Measurements from ENCODE around the gene IVD.

The IVD gene

DNA sequence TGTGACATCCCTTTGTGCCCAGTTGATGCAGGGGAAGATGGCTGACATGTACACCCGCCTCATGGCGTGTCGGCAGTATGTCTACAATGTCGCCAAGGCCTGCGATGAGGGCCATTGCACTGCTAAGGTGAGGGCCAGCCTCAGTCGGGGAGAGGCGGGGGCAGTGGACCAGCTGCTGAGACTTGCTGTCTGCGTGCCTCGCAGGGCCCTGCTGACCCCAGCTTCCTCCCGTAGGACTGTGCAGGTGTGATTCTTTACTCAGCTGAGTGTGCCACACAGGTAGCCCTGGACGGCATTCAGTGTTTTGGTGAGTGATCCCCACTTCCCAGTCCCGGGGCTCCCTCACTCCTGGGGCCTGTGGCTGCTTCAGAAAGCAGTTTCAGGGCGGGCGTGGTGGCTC is 10.5 kb downstream of the IVD start:
- POLR2A ChIA-PET = no interaction called here
- CTCF ChIA-PET = interaction anchor here (1.9 kb wide), 1 partner anchor 10 kb away, joined by 6 read pairs; the partner anchor contains the start of gene IVD
- TF ChIP-seq, protein P1, sequence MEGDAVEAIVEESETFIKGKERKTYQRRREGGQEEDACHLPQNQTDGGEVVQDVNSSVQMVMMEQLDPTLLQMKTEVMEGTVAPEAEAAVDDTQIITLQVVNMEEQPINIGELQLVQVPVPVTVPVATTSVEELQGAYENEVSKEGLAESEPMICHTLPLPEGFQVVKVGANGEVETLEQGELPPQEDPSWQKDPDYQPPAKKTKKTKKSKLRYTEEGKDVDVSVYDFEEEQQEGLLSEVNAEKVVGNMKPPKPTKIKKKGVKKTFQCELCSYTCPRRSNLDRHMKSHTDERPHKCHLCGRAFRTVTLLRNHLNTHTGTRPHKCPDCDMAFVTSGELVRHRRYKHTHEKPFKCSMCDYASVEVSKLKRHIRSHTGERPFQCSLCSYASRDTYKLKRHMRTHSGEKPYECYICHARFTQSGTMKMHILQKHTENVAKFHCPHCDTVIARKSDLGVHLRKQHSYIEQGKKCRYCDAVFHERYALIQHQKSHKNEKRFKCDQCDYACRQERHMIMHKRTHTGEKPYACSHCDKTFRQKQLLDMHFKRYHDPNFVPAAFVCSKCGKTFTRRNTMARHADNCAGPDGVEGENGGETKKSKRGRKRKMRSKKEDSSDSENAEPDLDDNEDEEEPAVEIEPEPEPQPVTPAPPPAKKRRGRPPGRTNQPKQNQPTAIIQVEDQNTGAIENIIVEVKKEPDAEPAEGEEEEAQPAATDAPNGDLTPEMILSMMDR (IDR thresholded peaks at IDR 0.05; ENCODE audit: insufficient read depth, low read length, missing control alignments) = no peak
- DNase-seq (ENCODE audit: low read depth, low spot score) = no peak
- H3K4me3 ChIP-seq (ENCODE audit: low read depth, low read length) = no peak overlapping the region

DNA sequence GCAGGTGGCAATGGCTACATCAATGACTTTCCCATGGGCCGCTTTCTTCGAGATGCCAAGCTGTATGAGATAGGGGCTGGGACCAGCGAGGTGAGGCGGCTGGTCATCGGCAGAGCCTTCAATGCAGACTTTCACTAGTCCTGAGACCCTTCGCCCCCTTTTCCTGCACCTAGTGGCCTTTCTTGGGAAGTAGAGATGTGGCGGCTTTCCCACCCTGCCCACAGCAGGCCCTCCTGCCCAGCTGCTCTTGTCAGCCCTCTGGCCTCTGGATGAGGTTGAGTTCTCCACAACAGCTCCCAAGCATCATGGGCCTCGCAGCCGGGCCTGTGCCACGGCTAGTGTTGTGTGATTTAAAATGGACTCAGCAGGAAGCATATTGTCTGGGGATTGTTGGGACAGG is 12.5 kb downstream of the IVD start:
- no peak for DNase-seq (ENCODE audit: low read depth, low spot score)
- TF ChIP-seq, protein P1 (IDR thresholded peaks at IDR 0.05; ENCODE audit: insufficient read depth, low read length, missing control alignments) = no peak
- ChIA-PET CTCF (interaction anchor here (1.0 to 8.2 kb wide), 6 partner anchors 74 to 139 kb away, joined by 3 to 115 read pairs (median 4); partner anchors contain the start of genes ANKRD63 and INAFM2), POLR2A (no interaction called here)
- no peak overlapping the region for H3K4me3 ChIP-seq (ENCODE audit: low read depth, low read length)

DNA sequence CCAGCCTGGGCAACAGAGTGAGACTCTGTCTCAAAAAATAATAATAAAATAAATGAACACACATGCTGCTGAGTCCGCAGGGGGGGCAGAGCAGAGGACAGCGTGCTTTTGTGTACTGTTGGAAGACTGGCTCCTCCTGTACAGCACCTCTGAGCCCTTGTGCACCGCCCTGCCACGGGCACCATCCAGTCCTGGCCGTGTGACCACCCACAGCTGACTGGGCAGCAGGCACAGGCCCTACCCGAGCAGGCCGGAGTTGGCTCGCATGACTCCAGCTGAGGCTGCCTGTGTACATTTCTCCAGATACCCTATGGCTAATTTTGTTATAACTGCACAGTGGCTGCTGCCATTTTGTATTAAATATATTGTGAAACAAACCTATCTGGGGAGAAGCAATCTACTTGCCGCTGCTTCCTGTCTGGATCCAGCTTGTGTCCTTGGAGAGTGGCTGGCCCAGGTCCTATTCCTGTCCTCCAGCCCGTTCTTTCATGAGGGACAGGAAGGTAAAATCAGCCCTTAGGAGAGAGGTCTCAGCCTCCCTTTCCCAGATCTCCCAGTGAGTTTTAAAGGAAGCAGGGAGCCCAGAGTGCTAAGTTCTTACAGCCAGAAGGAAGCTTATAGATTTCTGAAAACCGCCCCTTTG is 14.6 kb downstream of the IVD start:
- POLR2A ChIA-PET = interaction anchor here (1.4 kb wide), 1 partner anchor 14 kb away, joined by 4 read pairs; the partner anchor contains the start of gene IVD
- CTCF ChIA-PET = interaction anchor here (1.3 to 8.2 kb wide), 16 partner anchors 9 to 203 kb away, joined by 3 to 115 read pairs (median 20); partner anchors contain the start of genes ANKRD63, CCDC9B, INAFM2 and IVD
- H3K4me3 ChIP-seq (ENCODE audit: low read depth, low read length) = no peak overlapping the region
- TF ChIP-seq, protein P1 (IDR thresholded peaks at IDR 0.05; ENCODE audit: insufficient read depth, low read length, missing control alignments) = no peak
- DNase-seq (ENCODE audit: low read depth, low spot score) = no peak

DNA sequence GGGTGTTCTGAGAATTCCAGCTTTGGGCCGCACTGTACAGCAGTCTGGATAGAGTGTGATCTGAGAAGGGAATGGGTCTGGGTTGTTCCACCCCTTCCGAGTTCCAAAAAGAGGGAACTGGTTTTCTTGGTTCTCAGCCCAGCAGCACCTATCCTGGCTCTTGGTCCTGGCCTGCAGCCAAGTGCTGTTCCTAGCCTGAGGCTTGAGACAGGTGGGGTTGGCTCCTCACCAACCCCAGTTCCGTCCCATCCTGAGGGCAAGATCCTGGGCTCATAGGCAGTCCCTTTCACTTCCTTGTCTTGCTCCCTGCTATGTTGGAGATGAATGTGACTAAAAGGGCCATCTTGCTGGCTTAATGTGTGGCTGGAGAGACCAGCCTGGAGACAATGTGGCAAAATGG is 15.2 kb downstream of the IVD start:
- ChIA-PET POLR2A (no interaction called here), CTCF (interaction anchor here (1.1 to 8.2 kb wide), 20 partner anchors 8 to 203 kb away, joined by 3 to 115 read pairs (median 15); partner anchors contain the start of genes ANKRD63, CCDC9B, INAFM2 and IVD)
- DNase-seq (ENCODE audit: low read depth, low spot score) = no peak
- TF ChIP-seq, protein P1 (IDR thresholded peaks at IDR 0.05; ENCODE audit: insufficient read depth, low read length, missing control alignments) = no peak
- H3K4me3 ChIP-seq (ENCODE audit: low read depth, low read length) = no peak overlapping the region

DNA sequence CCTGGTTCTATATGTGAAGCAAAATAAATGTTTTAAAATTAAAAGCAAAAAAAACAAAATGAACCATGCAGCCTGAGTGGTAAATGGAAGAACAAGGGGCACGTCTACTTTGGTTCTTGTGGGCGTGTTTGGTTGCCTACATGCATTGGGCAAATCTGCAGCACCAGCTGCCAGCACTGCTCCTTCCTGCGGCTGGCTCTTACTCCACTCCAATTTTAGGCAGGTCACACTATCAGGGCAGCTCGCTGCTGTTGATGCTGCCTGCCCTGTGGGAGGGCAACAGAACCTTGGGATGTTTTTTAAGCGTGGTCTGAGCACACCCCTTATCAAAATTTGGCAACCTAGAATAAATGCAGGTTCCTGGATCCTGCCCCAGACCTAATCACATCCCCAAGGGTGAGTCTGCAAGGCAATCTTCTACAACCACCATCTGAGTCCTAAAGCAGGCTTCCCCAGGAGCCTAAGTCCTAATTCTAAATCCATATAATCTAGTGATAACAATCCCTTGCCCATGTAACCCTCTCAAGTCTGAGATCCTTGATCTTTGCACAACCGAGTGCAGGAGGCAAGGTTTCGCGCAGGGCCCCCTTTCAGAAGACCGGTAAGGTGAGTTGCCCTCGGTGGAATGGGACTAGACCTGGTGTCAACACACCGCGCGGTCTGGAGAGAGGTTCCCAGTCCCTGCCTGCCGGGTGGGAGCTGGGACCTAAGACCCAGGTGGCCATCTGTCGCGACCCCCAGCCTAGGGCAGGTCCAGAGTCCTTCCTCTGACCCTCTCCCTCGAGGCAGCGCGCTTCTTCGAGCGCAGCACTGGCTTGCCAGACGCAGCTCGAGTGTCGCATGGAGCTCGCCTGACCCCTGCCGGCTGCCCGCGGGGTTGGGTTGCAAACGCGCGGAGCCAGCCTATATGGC is 15.9 kb downstream of the IVD start:
- DNase-seq (ENCODE audit: low read depth, low spot score) = no peak
- TF ChIP-seq, protein P1 (IDR thresholded peaks at IDR 0.05; ENCODE audit: insufficient read depth, low read length, missing control alignments) = peak; percentile 97
- POLR2A ChIA-PET = interaction anchor here (0.8 to 1.0 kb wide), 5 partner anchors 9 to 136 kb away, joined by 3 to 6 read pairs (median 3); no protein-coding TSS in a partner anchor
- CTCF ChIA-PET = interaction anchor here (0.5 to 8.2 kb wide), 37 partner anchors 8 to 204 kb away, joined by 3 to 115 read pairs (median 5); partner anchors contain the start of genes ANKRD63, CCDC9B, DISP2 and INAFM2
- no peak overlapping the region; the same call in 1 of the 2 replicates for H3K4me3 ChIP-seq (ENCODE audit: low read depth, low read length)
